Tibial nerve (tissue), 4 donors: Measurements from ENCODE around the gene P2RX7.

Experiments used
- CTCF ChIP-seq, 5 experiments: fragments of 200-600 bp in 3 of 5; fragments of 450-650 bp in 2 of 5; sonication (generic) in 3 of 5; IDR thresholded peaks; one replicate each; pipeline ENCODE4 v1.5.1; 2016 to 2019; ENCODE audit warnings: antibody characterized with exemption in 5 of 5, mild to moderate bottlenecking in 3 of 5, moderate library complexity in 2 of 5
- EP300 ChIP-seq, 2 donors: sonication (generic); formaldehyde crosslinking; IDR thresholded peaks; one replicate each; pipeline ENCODE4 v1.6.1; 2017; ENCODE audit warnings: antibody characterized with exemption in 2 of 2, mild to moderate bottlenecking in 1 of 2
- POLR2A ChIP-seq, 2 donors: fragments of 450-650 bp; IDR thresholded peaks; one replicate each; pipeline ENCODE4 v1.6.1; 2017; ENCODE audit warnings: antibody characterized with exemption in 2 of 2, mild to moderate bottlenecking in 2 of 2, moderate library complexity in 2 of 2

- TF ChIP-seq EP300 (IDR thresholded peaks at IDR 0.05) (no peak), CTCF (IDR thresholded peaks at IDR 0.05) (no peak), POLR2A (IDR thresholded peaks at IDR 0.05) (no peak)
Measured at GRCh38 chr12:121214166-121214777, 81.6 kb downstream of the P2RX7 start.
